ENCODE results near the gene ZNF581.

DNA sequence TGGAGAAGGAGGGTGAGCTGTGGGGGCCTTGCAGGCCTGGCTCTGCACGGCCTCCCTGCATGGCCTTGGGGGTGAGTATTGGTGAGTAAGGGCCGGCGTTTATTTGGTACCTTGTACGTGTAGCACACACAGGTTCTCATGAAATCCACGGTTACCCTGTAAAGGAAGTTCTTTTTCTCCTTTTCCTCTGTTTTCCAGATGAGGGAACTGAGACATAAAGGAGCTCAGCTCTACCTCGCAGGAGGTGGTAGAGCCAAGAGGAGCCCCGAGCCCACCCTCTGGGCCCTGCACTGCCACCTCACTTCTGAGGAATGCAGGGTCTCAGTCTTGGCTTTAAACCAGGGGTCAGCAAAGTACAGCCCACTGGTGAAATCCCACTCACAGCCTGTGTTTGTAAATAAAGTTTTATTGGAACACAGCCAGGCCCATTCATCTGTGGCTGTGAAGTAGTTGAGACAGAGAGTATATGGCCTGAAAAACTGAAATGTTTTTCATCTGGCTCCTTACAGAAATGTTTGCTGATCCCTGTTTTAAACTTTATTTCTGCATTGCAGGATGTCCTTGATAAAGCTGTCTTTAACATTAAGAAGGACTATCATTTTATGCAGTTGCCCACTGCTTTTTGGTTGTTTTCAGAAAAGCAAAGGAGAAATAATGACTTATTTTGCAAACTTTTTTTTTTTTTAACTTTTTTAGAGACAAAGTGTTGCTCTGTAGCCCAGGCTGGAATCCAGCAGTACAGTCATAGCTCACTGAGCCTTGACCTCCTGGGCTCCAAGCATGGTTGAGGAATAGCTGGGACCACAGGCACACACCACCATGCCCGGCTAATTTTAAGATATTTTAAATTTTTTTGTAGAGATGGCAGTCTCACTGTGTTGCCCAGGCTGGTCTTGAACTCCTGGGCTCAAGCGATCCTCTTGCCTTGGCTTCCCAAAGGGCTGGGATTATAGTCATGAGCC is 38.0 kb downstream of the ZNF581 start:
- TF ChIP-seq EZH2 (IDR thresholded peaks at IDR 0.05; ENCODE audit: borderline replicate concordance, insufficient read depth, low read length, poor library complexity, severe bottlenecking), result no peak
- TF ChIP-seq, protein P1, sequence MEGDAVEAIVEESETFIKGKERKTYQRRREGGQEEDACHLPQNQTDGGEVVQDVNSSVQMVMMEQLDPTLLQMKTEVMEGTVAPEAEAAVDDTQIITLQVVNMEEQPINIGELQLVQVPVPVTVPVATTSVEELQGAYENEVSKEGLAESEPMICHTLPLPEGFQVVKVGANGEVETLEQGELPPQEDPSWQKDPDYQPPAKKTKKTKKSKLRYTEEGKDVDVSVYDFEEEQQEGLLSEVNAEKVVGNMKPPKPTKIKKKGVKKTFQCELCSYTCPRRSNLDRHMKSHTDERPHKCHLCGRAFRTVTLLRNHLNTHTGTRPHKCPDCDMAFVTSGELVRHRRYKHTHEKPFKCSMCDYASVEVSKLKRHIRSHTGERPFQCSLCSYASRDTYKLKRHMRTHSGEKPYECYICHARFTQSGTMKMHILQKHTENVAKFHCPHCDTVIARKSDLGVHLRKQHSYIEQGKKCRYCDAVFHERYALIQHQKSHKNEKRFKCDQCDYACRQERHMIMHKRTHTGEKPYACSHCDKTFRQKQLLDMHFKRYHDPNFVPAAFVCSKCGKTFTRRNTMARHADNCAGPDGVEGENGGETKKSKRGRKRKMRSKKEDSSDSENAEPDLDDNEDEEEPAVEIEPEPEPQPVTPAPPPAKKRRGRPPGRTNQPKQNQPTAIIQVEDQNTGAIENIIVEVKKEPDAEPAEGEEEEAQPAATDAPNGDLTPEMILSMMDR (IDR thresholded peaks at IDR 0.05; ENCODE audit: poor library complexity, severe bottlenecking), result no peak
- no peak for TF ChIP-seq POLR2AphosphoS5 (IDR thresholded peaks at IDR 0.05)
- TF ChIP-seq RAD21 (conservative IDR thresholded peaks at IDR 0.05), result no peak
- no peak for TF ChIP-seq SMC3 (conservative IDR thresholded peaks at IDR 0.05; ENCODE audit: poor library complexity)
- no peak for TF ChIP-seq EP300 (conservative IDR thresholded peaks at IDR 0.05; ENCODE audit: poor library complexity, severe bottlenecking)
- TF ChIP-seq, protein P2, sequence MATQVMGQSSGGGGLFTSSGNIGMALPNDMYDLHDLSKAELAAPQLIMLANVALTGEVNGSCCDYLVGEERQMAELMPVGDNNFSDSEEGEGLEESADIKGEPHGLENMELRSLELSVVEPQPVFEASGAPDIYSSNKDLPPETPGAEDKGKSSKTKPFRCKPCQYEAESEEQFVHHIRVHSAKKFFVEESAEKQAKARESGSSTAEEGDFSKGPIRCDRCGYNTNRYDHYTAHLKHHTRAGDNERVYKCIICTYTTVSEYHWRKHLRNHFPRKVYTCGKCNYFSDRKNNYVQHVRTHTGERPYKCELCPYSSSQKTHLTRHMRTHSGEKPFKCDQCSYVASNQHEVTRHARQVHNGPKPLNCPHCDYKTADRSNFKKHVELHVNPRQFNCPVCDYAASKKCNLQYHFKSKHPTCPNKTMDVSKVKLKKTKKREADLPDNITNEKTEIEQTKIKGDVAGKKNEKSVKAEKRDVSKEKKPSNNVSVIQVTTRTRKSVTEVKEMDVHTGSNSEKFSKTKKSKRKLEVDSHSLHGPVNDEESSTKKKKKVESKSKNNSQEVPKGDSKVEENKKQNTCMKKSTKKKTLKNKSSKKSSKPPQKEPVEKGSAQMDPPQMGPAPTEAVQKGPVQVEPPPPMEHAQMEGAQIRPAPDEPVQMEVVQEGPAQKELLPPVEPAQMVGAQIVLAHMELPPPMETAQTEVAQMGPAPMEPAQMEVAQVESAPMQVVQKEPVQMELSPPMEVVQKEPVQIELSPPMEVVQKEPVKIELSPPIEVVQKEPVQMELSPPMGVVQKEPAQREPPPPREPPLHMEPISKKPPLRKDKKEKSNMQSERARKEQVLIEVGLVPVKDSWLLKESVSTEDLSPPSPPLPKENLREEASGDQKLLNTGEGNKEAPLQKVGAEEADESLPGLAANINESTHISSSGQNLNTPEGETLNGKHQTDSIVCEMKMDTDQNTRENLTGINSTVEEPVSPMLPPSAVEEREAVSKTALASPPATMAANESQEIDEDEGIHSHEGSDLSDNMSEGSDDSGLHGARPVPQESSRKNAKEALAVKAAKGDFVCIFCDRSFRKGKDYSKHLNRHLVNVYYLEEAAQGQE (IDR thresholded peaks at IDR 0.05; ENCODE audit: borderline replicate concordance), result no peak
- no peak for TF ChIP-seq MXI1 (conservative IDR thresholded peaks at IDR 0.05; ENCODE audit: poor library complexity, severe bottlenecking)
